ENCODE results near the gene PLCB2.

Gene PLCB2

DNA sequence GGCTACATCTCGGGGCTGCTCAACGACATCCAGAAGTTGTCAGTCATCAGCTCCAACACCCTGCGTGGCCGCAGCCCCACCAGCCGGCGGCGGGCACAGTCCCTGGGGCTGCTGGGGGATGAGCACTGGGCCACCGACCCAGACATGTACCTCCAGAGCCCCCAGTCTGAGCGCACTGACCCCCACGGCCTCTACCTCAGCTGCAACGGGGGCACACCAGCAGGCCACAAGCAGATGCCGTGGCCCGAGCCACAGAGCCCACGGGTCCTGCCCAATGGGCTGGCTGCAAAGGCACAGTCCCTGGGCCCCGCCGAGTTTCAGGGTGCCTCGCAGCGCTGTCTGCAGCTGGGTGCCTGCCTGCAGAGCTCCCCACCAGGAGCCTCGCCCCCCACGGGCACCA is 41.9 kb downstream of the PLCB2 start:
- no peak for DNase-seq

DNA sequence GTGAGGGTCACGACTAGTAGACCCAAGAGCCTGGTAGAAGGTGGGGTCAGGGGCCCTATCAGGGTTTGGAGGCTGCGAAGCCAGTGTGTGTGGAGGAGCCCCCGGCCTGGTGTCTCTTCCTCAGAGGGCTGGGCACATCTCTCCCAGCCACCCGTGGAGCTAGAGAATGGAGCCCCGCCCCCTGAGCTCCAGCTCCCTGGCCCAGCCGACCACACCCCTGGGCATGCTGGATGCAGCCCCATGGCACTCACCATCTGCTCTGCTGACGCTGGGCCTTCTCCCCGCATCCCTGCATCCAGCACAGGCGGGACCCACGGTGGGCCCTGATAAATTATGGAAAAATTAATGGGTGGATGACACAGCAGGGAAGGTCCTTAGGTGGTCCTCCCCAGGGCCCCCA is 42.4 kb downstream of the PLCB2 start:
- no peak for DNase-seq

DNA sequence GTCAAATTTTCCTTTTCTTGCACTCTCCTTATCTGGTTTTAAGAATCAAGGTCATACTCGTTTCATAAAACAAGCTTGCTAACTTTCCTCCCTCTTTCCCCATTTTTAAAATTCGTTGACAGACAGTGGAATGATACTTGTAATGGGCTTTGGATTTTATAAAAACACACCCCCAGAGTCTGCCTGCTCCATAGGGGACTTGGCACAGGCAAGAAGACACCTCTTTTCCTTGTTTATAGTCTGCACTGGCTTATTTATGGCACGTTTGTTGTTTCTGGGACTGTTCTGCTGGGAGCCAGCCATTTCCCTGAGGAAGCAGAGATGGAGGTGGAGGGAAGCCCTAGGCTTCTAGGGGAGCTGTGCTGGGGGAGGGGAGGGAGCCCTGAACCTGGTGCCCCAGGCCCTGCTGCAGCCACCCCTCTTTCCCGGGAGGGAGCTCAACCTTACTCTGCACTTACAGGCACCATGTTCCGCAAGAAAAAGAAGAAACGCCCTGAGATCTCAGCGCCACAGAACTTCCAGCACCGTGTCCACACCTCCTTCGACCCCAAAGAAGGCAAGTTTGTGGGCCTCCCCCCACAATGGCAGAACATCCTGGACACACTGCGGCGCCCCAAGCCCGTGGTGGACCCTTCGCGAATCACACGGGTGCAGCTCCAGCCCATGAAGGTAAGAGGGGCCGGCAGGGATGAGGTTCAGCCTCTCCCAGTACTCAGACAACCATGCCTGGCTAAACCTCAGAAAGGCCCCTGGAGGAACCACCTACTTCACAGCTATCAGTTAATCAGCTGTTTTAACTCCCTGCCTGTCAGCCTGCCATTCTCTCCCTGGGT is 43.2 kb downstream of the PLCB2 start:
- no peak for DNase-seq

DNA sequence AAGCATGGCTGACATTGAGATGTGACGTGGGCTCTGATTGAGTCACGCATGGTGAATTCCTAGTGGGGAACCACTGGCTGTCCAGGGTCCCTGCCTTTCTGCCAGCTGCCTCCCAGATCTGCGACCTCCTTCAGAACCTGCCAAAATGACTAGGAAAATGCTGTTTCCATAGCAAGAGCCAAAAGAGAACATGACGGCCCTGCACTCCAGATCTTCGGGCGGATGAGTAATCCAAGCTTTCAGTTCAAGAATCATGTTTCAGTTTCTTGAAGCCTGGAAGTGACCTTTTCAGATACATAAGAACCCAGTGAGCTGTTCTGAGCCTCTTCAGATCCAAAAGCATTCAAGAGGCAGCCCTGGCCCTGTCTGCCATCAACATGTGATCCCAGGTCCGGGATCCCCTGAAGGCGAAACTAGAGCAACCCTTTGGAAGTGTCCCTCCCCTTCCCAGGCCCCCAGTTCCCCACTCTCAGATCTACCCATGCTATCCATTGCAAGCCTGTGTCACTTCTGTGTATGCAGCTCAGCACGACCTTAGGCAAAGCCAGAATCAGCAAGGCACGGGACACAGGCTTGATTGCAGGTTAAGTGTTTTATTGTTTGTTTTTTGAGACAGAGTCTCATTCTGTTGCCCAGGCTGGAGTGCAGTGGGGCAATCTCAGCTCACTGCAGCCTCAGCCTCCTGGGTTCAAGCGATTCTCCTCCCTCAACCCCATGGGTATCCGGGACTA is 44.5 kb downstream of the PLCB2 start:
- DNase-seq: no peak

DNA sequence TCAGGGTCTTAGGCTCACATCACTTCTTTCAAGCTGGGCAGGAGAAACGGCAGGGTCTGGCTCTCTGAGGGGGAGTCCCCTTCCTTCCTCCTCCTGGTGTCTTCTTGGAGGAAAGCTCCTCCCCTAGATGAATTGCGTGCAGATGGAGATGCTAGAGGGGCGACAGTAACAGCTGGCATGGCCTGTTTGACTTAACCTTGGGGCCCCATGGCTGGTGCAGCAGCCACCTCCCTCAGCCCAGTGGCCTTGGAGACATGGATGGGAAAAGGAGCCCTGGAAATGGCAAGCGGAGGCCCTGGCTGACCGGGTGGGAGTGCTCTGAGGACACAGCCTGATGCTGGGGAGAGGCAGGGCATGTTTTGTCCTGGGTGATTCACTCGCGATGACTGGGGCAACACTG is 48.7 kb downstream of the PLCB2 start:
- DNase-seq: no peak

DNA sequence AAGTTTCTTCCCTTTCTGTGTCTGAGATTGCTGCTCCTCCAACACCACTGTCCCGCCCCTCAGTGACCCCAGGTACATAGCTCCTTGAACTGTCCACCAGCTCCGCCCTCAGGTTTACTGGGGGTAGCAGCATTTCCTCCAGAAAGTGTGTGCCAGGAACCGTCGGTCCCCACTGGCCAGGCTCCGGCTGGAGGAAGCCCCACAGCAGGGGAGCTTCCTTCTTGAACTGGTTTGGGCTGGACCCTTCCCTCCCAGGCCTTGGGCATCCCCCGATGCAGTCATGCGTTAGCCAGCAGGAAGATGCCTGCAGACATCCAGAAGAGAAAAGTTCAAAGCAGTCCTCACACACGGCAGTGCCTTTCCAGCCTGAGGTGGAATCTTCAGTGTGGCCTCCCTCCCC is 49.2 kb downstream of the PLCB2 start:
- DNase-seq: no peak

DNA sequence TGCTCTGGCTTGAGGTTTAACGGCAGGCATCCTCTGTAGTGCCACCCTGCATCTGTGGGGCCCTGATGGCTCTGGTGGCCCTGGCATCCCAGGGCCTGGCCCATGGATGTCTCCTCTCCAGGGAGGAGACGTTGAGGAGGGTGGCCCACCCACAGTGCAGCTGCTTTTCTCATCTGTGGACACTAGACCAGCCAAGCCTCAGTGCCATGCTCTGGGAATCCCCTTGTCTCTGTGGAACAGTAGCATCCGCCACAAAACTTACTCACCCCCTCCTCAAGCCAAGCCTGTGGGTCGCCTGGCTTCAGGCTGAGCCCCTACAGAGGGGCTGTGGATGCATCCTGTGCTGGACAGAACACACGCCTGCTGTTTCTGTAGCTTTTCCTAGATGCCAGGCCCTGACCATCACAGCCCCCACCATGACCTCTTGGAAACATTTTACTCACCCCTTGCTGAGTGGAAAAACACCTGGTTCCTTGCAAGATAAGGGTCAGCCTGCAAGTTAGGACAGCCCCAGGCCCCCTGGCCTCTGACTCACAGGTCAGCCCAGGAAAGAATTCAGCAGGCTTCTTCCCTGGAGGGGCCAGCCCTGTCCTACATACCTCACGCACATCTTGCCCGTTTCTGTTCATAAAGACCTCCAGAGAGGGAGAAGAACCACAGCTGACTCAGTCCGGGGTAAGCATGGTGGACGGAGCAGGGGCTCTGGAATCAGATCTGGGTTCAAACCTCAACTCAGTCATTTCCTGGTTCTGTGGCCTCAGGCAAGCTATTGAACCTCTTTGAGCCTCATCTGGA is 49.9 kb downstream of the PLCB2 start:
- DNase-seq: no peak

DNA sequence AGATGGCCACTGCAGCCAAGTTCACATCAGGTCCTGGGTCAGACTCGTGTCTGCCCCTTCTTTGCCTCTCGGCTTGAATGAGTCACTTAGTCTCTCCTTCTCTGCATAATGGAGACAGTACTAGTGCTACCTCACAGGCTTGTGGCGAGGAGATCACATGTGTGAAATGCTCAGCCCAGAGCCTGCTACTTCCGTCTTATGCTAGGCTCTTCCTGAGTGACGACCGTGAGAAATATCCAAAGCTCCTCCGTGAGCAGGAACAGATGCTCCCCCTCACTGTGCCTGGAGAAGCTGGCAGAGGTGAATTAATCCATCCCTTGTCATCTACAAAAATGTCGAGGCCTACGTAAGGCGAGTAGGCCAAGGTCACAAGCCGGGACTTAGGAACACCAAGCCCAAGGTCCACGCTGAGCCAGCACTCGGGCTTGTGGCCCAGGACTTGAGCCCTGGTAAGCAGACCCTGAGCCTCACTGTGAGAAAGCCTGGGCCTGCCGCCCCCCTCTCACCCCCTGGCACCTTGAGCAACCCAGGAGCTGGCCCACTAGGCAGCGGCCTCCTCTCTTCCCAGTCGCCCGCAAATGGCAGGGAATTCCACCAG is 51.0 kb downstream of the PLCB2 start:
- DNase-seq: no peak

DNA sequence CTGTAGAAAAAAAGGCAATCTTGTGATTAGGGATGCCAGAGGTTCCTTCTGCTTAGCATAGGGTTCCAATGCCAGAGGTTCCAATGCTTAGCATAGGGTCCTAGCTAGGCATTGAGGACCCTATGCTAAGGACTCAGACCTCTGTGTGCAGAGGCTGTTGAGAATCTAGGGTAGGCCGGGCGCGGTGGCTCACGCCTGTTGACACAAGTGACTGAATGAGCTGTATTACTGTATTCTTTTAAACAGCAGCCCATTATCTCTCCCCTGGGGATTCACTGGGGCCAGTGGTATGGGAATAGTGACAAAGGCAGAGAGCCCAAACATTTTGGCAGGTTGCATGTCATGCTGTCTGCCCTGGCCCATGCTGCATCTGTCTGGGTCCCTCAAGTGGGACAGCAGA is 52.7 kb downstream of the PLCB2 start:
- DNase-seq: no peak

DNA sequence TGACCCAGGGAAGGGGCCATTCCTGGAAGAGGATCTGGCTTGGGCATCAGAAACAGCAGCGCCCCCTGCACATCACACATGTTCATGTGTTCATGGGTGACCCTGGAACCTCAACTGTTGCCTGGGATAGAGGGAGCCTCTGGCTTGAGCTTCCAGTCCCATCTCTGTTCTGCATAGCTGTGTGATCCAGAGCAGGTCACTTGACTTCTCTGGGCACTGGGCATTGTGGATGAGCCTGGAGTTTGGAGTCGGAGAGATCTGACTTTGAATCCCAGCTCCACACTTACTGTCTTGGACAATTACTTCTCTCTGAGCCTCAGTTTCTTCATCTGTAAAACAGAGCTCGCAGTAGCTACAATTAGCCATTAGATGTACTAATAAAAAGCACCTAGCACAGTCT is 53.3 kb downstream of the PLCB2 start:
- DNase-seq: no peak

DNA sequence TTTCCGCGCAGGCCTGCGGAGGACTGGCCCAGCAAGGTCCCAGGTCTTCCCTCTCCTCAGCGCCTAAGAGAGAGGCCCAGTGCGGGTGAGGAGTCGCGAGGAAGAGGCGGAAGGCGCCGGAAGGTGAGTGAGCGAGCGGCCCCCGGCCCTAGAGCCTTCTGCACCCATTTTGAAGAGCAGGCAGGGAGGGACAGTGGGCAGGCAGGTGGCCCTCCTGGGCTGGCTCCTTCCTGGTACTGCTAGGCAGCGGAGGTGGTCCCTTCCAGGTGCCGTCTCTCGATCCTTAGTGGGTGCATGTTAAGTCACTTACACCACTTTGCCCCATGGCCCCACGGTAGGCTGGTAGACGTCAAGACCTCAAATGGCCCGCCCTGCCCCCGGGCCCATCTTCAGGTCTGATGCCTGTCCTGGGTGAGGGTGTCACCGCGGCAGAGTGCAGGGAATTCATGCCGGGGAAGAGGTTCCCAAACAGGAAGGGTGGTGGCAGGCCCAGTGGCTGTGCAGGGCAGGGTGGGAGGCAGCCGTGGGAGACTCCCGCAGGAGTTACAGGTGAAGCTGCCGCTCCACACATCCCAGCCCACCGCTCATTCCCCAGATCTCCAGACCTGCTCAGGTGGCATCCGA is 54.5 kb downstream of the PLCB2 start:
- DNase-seq: no peak

DNA sequence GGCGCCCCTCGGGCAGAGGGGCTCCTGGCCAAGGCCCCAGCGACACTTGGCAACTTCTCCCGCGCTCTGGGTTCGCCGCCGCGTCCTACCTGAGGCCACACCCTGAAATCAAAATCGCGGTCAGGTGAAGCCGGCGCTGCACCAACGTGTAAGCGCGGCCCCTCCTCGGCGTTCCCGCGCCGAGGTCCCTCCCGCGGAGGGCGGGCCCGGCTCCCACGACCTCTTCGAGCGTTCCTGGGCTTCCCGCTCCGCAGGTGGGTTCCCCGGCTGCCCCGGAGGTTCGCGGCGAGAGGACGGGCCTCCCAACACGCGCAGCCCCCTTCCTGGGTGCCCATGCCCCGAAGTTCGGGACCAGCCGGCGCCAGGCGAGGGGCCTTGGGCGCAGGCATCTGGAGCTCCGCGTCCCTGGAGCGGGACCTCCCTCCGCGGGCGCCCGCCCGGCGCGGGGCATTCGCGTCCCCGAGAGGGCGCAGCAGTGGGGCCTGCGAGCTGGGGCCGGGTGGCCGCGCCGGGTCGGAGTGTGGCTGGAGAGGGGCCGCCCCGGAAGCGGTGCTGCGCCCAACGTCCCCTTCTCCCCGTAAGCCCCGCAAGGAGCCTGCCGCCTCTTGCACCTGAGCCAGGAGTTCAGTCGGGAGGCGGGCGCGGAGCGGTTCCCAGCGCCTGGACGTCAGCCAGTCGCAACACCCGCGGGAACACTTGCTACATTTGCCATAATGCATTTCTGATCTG is 55.1 kb downstream of the PLCB2 start:
- peak; percentile 33 for DNase-seq

DNA sequence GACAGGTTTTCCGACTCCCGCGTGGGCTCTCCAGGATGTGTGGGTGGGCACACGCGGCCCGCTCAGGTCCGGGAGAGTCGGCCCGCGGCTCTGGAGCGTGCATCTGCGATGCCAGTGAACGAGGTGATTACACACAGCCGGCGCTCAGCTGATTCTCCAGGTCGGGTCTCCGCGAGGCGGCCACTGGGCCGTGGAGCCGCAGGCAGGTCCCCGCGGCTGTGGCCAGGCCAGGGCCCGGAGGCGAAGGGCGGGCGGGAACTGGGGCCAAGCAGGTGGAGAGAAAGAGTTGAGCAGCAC is 55.6 kb downstream of the PLCB2 start:
- DNase-seq: no peak

DNA sequence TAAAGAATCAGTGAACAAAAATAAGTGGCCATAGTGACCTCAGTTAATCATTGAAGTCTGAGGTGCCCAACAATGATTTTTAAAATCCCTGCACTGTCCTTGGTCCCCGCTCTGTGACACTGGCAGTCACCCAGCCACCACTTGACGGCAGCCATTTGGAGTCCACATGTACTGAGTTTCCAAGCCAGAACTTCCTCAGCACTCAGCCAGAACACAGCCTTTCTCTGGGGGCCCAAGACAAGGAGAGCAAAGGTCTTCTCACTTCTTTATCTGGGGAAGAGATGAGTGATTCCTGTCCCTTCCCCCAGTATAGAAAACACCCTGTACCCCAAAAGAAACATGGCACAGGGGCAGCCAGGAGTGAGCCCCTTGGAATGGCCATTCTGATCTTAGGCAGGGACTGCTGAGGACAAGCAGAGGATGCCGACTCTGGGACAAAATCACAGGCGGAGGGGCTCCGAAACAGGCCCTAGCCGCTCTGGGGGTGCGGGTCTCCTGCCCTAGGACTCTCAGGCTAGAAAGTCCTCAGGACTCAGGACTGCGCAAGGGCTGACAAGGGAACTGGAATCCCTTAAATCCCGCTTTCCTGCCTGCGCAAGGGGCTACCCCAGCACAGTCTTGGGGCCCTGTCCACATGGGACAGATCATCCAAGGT is 56.1 kb downstream of the PLCB2 start:
- no peak for DNase-seq

DNA sequence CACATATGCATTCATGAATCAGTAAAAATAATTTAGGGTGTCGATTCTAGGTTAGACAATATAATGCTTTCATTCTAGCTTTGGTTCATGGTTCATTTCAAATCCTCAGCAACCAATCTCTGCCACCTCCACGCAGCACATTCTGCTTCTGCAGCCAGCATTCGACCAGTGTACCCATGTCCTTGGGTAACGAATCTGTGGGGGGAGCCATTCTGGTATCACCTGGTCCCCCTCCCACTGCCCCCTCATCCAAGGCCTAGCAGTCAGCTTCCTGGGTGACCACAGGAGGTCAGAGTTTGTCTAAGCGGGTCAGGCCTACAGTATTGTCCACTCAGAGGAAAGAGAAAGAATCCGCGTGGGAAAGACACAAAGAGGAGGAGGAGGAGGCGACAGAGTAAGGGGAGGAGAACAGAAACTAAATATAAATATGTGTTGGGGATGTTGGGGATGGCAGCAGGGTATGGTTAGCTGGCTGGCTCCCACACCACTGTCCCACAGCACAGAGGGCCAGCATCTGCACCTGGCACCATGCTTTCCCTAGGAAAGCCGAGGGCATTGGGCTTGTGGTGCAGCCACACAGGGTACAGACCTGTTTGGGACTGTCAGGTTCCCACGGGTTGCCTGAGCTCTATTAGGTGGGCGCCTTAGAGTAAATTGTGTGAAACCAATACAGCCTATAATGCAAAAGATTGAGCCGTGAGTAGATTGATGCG is 56.8 kb downstream of the PLCB2 start:
- DNase-seq: no peak

DNA sequence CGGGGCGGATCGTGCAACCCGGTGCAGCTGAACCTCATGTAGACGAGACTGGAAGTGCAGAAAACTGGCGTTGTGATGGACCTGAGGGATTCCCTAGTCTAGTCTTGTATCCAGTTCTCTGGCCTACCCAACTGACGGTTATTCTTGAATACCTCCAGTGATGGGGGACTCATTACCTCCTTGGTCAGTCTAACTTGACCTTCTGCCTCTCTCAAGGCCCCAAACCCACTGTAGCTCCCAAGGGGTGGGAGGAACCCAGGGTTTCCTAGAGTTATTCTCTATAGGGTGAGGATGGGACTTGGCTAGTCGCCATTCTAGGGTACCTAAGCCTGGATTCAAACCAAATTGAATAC is 57.5 kb downstream of the PLCB2 start:
- no peak for DNase-seq

DNA sequence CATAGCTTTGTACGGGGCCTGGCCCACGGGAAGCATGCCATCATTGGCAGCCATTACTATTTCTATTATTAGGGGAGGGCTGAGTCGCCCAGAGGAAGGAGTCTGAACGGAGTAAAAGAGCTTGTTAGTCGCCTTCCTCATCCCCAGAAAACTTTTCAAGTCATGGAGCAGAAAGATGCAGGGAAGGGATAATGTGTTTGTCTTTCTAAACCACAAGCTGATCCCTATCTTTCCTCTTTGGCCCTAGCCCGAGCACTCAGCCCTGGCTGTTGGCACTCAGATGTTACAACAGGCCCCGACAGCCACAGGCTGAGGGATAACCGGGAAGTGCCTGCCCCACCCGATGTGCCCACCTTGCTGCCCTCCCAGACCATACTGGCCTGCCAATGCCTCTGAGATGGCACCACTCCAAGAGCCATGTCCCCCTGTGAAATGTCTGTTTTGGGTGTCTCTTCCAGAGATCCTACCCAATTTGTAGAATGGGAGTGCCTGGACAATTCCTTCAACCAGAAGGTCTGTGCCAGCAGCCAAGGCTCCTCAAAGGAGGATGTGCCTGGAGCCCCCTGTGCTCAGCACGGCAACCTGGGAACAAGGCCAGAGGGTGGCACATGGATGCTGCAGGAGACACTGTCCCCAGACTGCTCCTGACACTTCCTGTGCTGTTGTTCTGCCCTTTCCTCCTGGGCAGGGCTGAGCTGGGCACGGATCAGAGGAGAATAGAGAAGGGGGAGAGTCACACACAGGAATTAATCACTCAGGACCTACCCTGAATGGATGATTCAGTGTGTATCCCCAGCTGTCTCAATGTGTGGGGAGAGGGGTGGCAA is 58.0 kb downstream of the PLCB2 start:
- DNase-seq: no peak

DNA sequence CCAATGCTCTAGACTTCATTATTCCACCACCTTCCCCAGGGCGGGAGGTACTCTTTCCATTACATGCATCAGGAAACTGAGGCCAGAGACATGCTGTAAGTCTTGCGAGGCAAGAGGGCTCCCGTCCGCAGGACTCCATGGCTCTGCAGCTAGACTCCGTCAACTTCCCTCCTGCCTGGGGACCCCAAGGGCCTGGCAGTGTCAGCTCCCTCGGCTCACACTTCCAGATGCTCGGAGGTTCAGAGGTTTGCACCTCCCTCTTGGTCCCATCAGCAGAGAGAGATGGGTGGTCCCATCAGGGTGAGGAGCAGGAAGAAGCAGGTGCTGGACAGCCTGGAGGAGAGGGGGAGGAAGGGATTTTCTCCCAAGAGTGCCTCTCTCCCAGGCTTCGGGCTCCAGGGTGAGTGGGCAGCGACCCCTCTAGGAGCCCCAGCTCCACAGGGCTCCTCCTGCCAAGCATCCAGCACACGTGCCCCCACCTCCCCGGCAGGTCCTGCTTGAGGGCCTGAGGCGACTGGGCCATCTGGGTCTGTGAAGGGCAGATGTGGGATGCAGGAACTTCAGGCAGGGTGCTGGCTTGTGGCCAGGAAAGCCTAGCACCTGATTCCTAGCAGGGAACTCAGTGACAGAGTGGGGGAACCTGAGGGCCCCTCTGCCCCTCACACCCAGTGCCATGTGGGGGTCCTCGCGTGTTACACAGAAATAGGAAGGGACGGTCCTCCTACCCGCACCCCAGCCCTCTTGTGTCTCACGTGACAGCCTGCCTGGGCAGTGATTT is 59.5 kb downstream of the PLCB2 start:
- DNase-seq: no peak

DNA sequence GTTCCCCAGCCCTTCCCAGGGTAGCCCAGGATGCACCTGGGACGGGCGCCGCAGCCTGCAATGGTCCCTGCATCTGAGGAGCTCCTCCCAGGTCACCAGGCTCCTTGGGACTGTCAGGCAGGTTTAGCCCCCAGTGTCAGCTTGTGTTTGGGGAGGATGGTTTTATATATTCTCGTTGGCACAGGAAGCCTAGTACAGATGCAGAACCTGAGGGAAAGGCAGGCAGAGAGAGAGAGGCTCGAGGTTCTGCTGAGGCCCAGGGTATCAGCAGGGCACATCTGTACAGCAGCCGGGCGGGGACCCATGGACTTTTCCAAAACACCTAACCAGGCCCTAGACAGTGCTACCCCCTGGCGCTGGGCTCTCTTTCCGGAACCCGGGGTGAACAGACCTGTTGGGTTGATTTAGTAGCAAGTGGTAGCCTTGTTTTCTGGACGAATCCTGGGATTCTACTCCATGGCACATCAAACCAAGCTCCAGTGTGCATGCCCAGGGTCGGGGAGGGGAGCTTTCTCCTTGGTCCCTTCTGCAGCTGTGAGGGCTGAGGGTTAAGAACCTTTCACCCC is 60.2 kb downstream of the PLCB2 start:
- no peak for DNase-seq
